GM19372 (cell line): ENCODE results near the gene LORICRIN.
"Not testable (repeated sequence)": the region's sequence is repeated elsewhere in the genome, so short reads cannot be mapped to it uniquely, and the experiment has no call there.

Experiments
- ATAC-seq: cut with Tn5 transposase; IDR thresholded peaks from one replicate; pipeline ENCODE4 v1.9.1; 2021; ENCODE audit warnings: mild to moderate bottlenecking, low read depth, moderate library complexity; ENCODE audit not compliant: unreplicated experiment

LORICRIN gene

DNA sequence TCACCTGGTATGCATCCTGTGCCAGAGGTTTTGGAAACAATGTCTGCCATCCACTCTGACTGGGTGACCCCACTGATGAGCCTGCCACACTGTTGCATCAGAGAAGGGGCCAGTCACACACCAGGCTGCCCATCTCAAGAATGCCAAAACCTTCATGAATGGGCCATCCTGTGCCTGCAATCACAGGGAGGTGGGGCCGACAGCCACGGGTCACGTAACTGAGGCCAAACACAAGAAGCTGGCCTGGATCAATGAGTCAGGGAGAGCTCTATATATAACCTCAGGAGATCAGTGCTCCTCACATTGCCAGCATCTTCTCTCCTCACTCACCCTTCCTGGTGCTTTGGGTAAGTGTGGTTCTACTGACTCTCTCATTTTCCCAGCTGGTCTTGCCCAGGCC is at the start of gene LORICRIN:
TSS of gene LORICRIN (plus strand) at position 301 of the 400 bp plus-strand sequence. CDS start 1,263 bp downstream, outside the sequence.
- no peak for ATAC-seq

DNA sequence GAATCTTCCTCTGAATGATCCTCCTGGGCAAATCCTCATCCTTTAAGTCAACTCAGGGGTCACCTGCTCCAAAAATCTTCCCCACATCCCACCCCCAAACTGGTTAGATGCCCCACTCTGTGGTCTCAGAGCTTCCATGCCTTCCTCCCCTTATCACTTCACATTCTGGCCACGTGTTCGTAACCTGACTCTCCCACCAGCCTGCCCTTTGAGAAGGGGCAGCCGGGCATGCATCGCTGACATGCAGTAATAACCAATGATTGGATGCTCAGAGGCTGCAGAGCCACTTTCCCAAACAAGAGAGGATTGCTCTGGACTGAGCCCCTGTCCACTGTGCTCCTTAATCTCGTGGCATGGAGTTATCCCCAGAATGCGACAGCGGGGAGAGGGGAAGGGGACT is 49.3 kb upstream of the LORICRIN start:
- ATAC-seq, result no peak

GRCh38 chr1:153212201-153212600 is 47.3 kb upstream of the LORICRIN start:
- no peak for ATAC-seq

DNA sequence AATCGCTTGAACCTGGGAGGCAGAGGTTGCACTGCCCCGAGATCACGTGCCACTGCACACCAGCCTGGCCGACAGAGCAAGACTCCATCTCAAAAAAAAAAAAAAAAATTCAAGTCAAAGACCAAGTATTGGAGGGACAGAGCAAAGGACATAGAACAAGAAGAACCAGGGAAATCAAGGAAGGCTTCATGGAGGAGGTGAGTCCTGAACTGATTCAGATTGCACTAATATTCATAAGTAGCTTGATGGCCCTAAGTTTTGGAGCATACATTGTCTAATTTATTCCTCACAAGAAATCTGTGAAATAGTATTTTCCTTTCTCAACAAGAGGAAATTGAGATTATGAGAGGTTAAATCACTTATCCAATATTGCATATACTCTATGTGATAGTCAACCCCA is 46.0 kb upstream of the LORICRIN start:
- ATAC-seq, result no peak

DNA sequence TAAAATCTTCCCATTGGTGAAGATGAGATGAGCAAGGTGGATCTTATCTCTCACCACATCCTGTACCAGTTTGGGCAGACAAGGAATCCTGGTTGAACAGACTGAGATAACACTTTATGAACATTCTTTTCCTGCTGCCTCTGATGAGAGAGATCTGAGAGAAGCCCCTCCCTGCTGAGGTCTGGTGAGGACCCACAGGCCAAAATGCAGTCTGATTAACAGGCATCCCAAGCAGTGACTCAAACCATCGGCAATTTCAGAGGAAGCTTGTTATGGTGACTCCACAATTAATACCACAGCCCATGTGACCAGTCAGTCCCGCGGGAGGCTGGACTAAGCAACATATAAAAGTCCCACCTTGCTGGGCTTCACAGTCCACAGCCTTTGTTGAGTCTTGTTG is 42.3 kb upstream of the LORICRIN start, which contains the start of gene PRR9:
TSS of gene PRR9 (plus strand) at position 373 of the 400 bp plus-strand sequence. CDS start 561 bp downstream, outside the sequence.
- no peak for ATAC-seq

GRCh38 chr1:153217744-153218416 is 41.6 kb upstream of the LORICRIN start:
- ATAC-seq, result no peak

DNA sequence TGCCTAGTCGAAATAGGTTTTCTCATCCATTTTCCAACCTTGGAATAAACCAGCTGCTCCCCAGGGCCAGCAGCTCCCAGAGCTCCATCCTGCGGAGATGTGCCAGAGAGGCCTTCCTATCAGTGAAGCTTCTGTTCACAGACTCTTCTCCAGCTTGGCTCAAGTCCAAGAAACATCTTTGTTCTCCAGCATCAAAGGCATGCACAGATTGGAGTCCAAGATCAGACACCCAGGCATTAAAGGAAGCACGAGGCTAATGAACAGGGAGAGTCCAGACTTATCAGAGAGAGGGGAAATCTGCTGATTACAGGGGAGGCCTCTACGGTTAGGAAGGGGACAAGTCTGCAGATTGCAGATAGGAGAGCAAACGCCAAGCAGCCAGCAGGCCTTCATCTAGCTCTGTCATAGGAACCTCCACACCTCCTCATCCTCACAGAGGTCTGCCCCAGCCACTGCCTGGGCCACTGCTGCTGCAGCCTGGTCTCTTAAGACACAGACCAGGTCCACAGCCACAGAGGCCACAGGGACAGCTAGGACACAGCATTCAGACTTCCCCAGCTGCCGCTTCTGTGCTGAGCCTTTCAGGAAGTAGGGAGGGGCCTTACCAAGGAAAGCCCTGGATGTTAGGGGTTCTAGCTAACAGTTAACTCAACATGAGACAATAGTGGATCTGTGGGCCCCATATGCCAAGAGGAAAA is 38.7 kb upstream of the LORICRIN start:
- no peak for ATAC-seq

GRCh38 chr1:153223040-153223891 is 36.2 kb upstream of the LORICRIN start:
- ATAC-seq, result peak; percentile 95

DNA sequence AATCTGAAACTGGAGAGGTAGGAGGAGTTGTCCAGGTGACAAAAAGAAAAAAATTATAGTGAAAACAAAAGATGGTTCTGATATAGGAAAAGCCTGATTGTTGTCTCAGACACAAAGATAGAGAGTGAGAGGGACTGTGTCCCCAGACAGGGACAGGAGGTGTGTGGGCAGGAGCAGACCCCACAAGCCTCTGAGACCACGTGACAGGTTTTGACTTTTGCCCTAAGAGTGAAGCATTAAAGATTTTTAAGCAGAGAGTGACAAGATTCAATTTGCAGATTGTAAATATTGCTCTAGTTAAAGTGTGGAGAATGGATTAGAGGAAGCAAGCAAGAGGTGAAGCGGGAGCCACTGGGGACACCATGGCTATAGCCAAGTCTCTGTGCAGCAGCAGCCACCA is 31.7 kb upstream of the LORICRIN start:
- no peak for ATAC-seq

DNA sequence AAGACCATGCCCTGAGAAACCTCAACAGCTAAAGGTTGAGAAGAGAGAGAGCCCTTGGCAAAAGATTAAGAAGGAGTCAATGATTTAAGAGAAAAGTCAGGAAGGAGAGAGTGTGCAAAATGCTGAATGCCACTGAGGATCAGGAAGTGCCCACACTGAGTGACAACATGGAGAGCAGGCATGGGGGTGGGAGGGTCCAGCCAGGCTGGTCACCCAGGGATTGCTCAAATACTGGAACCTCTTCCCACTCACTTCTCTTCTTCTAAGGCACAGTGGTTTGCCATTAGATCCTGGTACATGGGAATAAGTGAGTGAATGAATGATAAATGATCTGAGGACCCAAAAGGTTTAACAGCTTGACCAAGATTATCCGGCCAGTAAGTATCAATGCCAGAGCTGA is 31.0 kb upstream of the LORICRIN start:
- ATAC-seq, result no peak

GRCh38 chr1:153229076-153229829 is 30.2 kb upstream of the LORICRIN start:
- ATAC-seq, result not testable (repeated sequence)

GRCh38 chr1:153231363-153231762 is 28.1 kb upstream of the LORICRIN start:
- no peak for ATAC-seq

- no peak for ATAC-seq
Observed at GRCh38 chr1:153231785-153232184, 27.7 kb upstream of the LORICRIN start.

- ATAC-seq, result no peak
Observed at GRCh38 chr1:153232553-153232952, 26.9 kb upstream of the LORICRIN start.

GRCh38 chr1:153233448-153233847 is 26.0 kb upstream of the LORICRIN start:
- ATAC-seq, result no peak

DNA sequence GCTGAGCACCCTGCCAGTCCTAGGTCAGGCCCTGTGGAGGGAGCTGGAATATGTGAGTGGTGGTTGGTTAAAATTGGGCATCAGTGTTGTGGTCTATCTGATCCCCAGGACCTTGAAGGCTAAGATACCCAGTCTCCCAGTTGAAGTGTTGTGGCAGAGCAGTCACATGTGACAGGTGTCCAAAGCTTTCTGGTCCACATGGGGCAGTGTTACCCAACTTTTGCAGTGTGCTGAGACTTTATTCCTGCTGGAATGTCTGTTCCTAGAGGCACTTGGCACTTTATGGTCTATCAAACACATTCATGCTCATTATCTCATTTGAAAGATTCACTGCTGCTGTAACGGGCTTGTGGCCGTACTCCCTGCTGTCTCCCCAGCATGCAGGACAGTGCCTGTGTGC is 21.0 kb upstream of the LORICRIN start:
- ATAC-seq, result no peak

GRCh38 chr1:153242160-153242559 is 17.3 kb upstream of the LORICRIN start:
- ATAC-seq, result no peak

GRCh38 chr1:153245466-153245865 is 14.0 kb upstream of the LORICRIN start:
- ATAC-seq, result no peak

- no peak for ATAC-seq
Observed at GRCh38 chr1:153246018-153246417, 13.5 kb upstream of the LORICRIN start.

DNA sequence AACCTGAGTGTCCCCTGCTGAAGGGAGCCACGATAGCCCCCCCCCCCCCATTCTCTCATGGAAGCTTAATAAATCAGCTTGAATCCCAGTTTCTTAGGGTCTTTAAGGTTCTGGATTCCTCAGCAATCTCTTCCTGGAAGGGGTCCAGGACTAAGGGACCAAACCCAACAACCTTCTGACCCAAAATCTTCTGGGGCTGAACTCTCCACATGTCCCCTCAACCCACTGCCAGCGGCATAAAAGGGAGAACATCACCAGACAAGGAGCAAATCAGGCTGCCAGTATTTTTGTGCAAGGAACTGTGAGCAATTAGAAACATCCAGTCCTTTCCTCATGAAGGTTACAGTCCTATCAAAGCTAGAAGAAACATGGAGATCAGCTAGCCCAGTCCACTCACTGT is 12.7 kb upstream of the LORICRIN start:
- ATAC-seq, result no peak
